HepG2 (cell line): ENCODE data around the gene NEDD8. TPM values are rescaled to one million over a fixed set of nuclear protein-coding genes. Genes with fewer than 3 reads are reported as not detected.

Source experiments
- FOXK1 ChIP-seq: sonication (generic); formaldehyde crosslinking; IDR thresholded peaks from 2 replicates; pipeline ENCODE4 v1.4.0; 2020; ENCODE audit warnings: low read depth, missing genetic modification reagents, borderline replicate concordance
- GABPB1 ChIP-seq: IDR thresholded peaks from 2 replicates; pipeline ENCODE4 v1.6.1; 2016; ENCODE audit warnings: mild to moderate bottlenecking, missing genetic modification reagents, moderate library complexity, missing compliant biosample characterization
- HMG20A ChIP-seq: IDR thresholded peaks from 2 replicates; pipeline ENCODE4 v1.6.1; 2016; ENCODE audit warnings: borderline replicate concordance
- KDM6A ChIP-seq: IDR thresholded peaks from 2 replicates; pipeline ENCODE4 v1.6.1; 2016; ENCODE audit warnings: low read depth
- RELA ChIP-seq: sonication (generic); formaldehyde crosslinking; IDR thresholded peaks from 2 replicates; pipeline ENCODE4 v1.4.0; 2020; ENCODE audit warnings: missing genetic modification reagents
- SKIL ChIP-seq: sonication (generic); formaldehyde crosslinking; IDR thresholded peaks from 2 replicates; pipeline ENCODE4 v1.8.0; 2022; ENCODE audit warnings: missing genetic modification reagents, mild to moderate bottlenecking, moderate library complexity, borderline replicate concordance
- WIZ ChIP-seq: sonication (generic); formaldehyde crosslinking; IDR thresholded peaks from 2 replicates; pipeline ENCODE4 v1.5.1; 2020; ENCODE audit warnings: mild to moderate bottlenecking, missing genetic modification reagents
- ZBTB39 ChIP-seq: sonication (generic); formaldehyde crosslinking; IDR thresholded peaks from 2 replicates; pipeline ENCODE4 v1.5.0; 2020; ENCODE audit warnings: missing genetic modification reagents
- ZBTB8A ChIP-seq: sonication (generic); formaldehyde crosslinking; IDR thresholded peaks from 2 replicates; pipeline ENCODE4 v1.4.0; 2020; ENCODE audit warnings: mild to moderate bottlenecking, low read depth, missing genetic modification reagents, borderline replicate concordance
- ZNF317 ChIP-seq: sonication (generic); formaldehyde crosslinking; IDR thresholded peaks from 2 replicates; pipeline ENCODE4 v1.5.0; 2020; ENCODE audit warnings: mild to moderate bottlenecking, missing genetic modification reagents
- ZNF503 ChIP-seq: sonication (generic); formaldehyde crosslinking; IDR thresholded peaks from 2 replicates; pipeline ENCODE4 v1.4.0; 2020; ENCODE audit warnings: missing genetic modification reagents
- ZNF646 ChIP-seq: sonication (generic); formaldehyde crosslinking; IDR thresholded peaks from 2 replicates; pipeline ENCODE4 v1.9.0; 2021; ENCODE audit warnings: mild to moderate bottlenecking, missing genetic modification reagents
- ZNF761 ChIP-seq: sonication (generic); formaldehyde crosslinking; conservative IDR thresholded peaks from 2 replicates; pipeline ENCODE4 v1.4.0; 2020; ENCODE audit warnings: mild to moderate bottlenecking, missing genetic modification reagents
- ZNF781 ChIP-seq: sonication (generic); formaldehyde crosslinking; IDR thresholded peaks from 2 replicates; pipeline ENCODE4 v1.5.1; 2020; ENCODE audit warnings: borderline replicate concordance, mild to moderate bottlenecking, missing genetic modification reagents; ENCODE audit errors: not compliant biosample characterization
- ZSCAN20 ChIP-seq: sonication (generic); formaldehyde crosslinking; IDR thresholded peaks from 2 replicates; pipeline ENCODE4 v1.4.0; 2020; ENCODE audit warnings: missing genetic modification reagents, mild to moderate bottlenecking, borderline replicate concordance
- polyA plus RNA-seq, 8 experiments: library from polyadenylated mRNA; depleted of rRNA in 3 of 8; stranded (reverse) in 7 of 8; unstranded in 1 of 8; fragments of >200 nt; fragmentation: Illumina TruSeq in 4 of 8; extraction: Trizol in 4 of 8; gene quantifications; 2 replicates each; pipeline versions ENCODE4 v1.2.1 to v1.2.3, GENCODE V29; 2011 to 2016; ENCODE audit warnings: low read depth in 4 of 8, missing spikeins in 1 of 8, mixed read lengths in 1 of 8; ENCODE audit not compliant: insufficient read depth in 1 of 8
- total RNA-seq, 5 experiments: library from RNA; depleted of rRNA; stranded (reverse); fragments of >200 nt; fragmentation: Illumina TruSeq; extraction: Trizol; gene quantifications; 2 replicates each; pipeline ENCODE4 v1.2.3, GENCODE V29; 2016; ENCODE audit warnings: low read depth in 1 of 5

Gene NEDD8
- total and polyA plus RNA-seq, 2 of the 13 experiments (the other 11 are each of a cell fraction or from before 2014, with no cell fraction given) = 535 to 713 TPM

GRCh38 chr14:24213866-24214662 lies 18.1 kb downstream of the NEDD8 start (continued):
- TF ChIP-seq ZBTB39 (CRISPR knock-in tag) = no peak; the same call in 1 of the 2 replicates
- TF ChIP-seq GABPB1 (CRISPR knock-in tag) = no peak
- TF ChIP-seq ZSCAN20 (CRISPR knock-in tag) = no peak
- peak; percentile 16; the same call in 1 of the 2 replicates for TF ChIP-seq WIZ (CRISPR knock-in tag)
- TF ChIP-seq KDM6A (CRISPR knock-in tag) = no peak
- no peak for TF ChIP-seq ZBTB8A (CRISPR knock-in tag)
- TF ChIP-seq RELA (CRISPR knock-in tag) = no peak; the same call in 1 of the 2 replicates
- TF ChIP-seq ZNF317 = no peak; the same call in 1 of the 2 replicates
- TF ChIP-seq FOXK1 (CRISPR knock-in tag) = no peak
- TF ChIP-seq HMG20A (CRISPR knock-in tag) = no peak
- no peak for TF ChIP-seq SKIL (CRISPR knock-in tag)
- TF ChIP-seq ZNF503 (CRISPR knock-in tag) = no peak
- peak; percentile 14 for TF ChIP-seq ZNF781
- no peak for TF ChIP-seq ZNF761 (CRISPR knock-in tag)
- peak; percentile 56; the same call in 1 of the 2 replicates for TF ChIP-seq ZNF646
